Left forelimb (tissue), 1 donor: ENCODE measurements around the gene FLVCR2.
"Not testable (repeated sequence)": the region's sequence is repeated elsewhere in the genome, so short reads cannot be mapped to it uniquely, and the experiment has no call there.

Experiments
- DNase-seq: peaks from one replicate; pipeline ENCODE4 v3.0.0-alpha.2; 2018; ENCODE audit warnings: low spot score

The FLVCR2 gene

DNA sequence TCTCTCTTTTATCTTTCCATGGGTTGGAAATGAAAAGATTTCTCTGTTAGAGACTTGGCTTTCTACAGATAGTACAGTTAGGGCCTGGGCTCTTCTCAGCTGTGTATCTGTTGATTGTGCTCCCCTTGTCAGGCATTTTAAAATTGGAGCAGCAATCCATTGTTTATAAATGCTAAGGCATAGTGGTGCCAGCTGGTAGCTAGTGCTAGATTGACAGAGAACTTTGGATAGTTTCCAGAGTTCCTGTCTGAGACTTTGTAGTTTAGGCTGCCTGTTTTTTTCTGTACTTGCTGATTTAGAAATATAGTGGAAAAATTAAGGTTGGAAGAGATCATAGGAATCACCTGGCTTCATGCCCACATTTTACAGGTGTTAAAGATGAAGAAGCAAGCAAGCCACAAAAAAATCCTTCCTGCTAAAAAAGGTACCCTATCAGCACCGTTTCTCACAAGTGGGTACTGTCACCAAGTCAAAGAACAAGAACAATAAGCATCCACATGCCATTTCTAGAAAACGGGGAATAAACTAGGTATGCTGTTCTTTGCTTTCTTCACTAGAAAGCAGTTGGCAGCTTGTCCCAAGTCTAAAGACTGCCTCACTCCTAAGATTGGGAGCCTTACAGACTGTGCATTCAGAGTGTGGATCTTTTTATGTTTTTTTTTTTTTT, 88.8 kb downstream of the FLVCR2 start:
- DNase-seq, result no peak

GRCh38 chr14:75672605-75673192, 94.3 kb downstream of the FLVCR2 start:
- DNase-seq, result no peak

DNA sequence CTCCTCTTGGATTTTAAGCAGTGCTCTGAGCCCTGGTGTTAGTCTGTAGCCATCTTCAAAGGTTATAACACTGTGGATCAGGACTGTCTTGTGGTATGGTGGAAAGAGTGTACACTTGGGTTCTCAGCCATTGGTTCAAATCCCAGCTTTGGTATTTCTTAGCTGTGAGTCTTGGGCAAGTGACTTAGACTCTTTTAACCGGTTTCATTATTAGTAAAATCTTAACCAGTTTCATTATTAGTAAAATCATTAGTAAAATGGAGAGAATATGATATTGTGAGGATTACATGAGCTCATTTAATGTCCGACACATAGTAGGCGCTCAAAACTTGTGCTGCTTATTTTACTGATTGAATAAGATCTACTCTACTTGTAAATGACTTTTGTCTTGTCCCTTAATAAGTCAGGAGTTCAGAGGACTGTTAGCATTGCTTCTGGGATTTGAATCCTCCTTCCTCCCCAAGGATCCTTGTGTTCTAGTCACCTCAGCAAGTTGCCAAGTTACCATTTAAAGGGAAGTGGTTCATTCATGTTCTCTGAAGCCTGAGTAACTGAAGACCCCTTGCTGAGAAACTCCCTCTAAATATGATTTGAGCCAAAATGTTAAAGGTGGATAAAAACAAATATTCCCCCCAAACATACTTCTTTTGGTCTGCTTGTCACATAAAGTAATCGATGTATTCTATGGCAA, 95.1 kb downstream of the FLVCR2 start:
- DNase-seq, result no peak

GRCh38 chr14:75675265-75675960, 97.0 kb downstream of the FLVCR2 start:
- no peak for DNase-seq

DNA sequence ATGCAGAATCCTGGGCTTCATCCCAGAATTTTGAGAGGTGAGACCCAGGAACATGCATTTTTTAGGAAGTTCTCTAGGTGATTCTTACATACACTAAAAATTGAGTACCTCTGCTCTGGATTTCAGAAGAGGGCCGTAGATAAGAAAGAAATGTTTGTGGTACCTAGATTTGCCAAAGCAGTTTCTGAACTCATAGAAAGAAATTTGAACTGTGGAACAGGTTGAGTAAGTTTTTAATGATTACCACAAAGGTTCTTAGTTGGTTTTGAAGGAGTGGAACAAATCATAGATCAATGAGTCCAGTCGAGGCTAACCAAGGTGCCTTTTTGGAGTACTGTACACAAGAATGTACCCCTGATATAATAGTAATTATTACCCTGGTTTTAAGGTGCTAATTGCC, 107.5 kb downstream of the FLVCR2 start:
- no peak for DNase-seq

- DNase-seq, result peak; percentile 77
These were observed 110.6 kb downstream of the FLVCR2 start for GRCh38 chr14:75689012-75689411.

- DNase-seq, result no peak
These were observed 111.6 kb downstream of the FLVCR2 start for GRCh38 chr14:75690010-75690409.

GRCh38 chr14:75695025-75695424, 116.6 kb downstream of the FLVCR2 start:
- DNase-seq, result not testable (repeated sequence)

GRCh38 chr14:75697386-75697785, 119.0 kb downstream of the FLVCR2 start:
- DNase-seq, result no peak
